Keratinocyte (primary cell): Measurements from ENCODE around the gene IL4R. TPM values are rescaled to one million over a fixed set of nuclear protein-coding genes. Genes with fewer than 3 reads are reported as not detected.

ENCODE experiments used
- DNase-seq: peaks from one replicate; pipeline ENCODE4 v3.0.0-alpha.2; 2011; ENCODE audit warnings: low read depth, missing footprints, low spot score
- FAIRE-seq: peaks from 2 replicates; lab custom pipeline; 2011; peaks lifted over from hg19 to GRCh38; lab: Jason Lieb, UNC
- H2AFZ ChIP-seq: 2 replicates; pipeline ENCODE4 v1.6.0; 2012; ENCODE audit warnings: low read length, control low read depth, inconsistent platforms; ENCODE audit not compliant: control insufficient read depth
- H3K27ac ChIP-seq: 2 replicates; pipeline ENCODE4 v1.5.1; 2011; ENCODE audit warnings: low read length; ENCODE audit not compliant: control insufficient read depth, insufficient read depth
- H3K27me3 ChIP-seq: 3 replicates; pipeline ENCODE4 v1.6.0; 2011; ENCODE audit warnings: low read length; ENCODE audit not compliant: control insufficient read depth, insufficient read depth; ENCODE audit errors: extremely low read depth
- H3K36me3 ChIP-seq, 2 experiments: 2 replicates in 1 of 2; 3 replicates in 1 of 2; pipeline ENCODE4 v1.5.1; 2011; ENCODE audit warnings: low read length in 2 of 2, mild to moderate bottlenecking in 1 of 2; ENCODE audit not compliant: control insufficient read depth in 2 of 2, insufficient read depth in 2 of 2; ENCODE audit errors: extremely low read depth in 1 of 2
- H3K4me1 ChIP-seq: 3 replicates; pipeline ENCODE4 v1.5.1; 2011; ENCODE audit warnings: low read length; ENCODE audit not compliant: control insufficient read depth, insufficient read depth; ENCODE audit errors: extremely low read depth
- H3K4me2 ChIP-seq: 3 replicates; pipeline ENCODE4 v1.6.0; 2011; ENCODE audit warnings: low read depth, low read length; ENCODE audit not compliant: control insufficient read depth, insufficient read depth; ENCODE audit errors: extremely low read depth
- H3K4me3 ChIP-seq, 3 experiments: fragments of 200-600 bp in 1 of 3; sonication (generic) in 1 of 3; 2 replicates in 2 of 3; 3 replicates in 1 of 3; pipeline ENCODE4 v1.5.1; 2011 to 2016; ENCODE audit warnings: low read length in 3 of 3, mild to moderate bottlenecking in 3 of 3, control low read depth in 2 of 3, inconsistent platforms in 1 of 3, low read depth in 1 of 3, mixed read lengths in 1 of 3, mixed run types in 1 of 3, moderate library complexity in 1 of 3; ENCODE audit not compliant: control insufficient read depth in 2 of 3, insufficient read depth in 2 of 3; ENCODE audit errors: extremely low read depth in 1 of 3
- H3K79me2 ChIP-seq: 2 replicates; pipeline ENCODE4 v1.6.0; 2012; ENCODE audit warnings: low read length; ENCODE audit not compliant: control insufficient read depth, insufficient read depth
- H3K9ac ChIP-seq: 3 replicates; pipeline ENCODE4 v1.6.0; 2011; ENCODE audit warnings: low read length; ENCODE audit not compliant: control insufficient read depth, insufficient read depth; ENCODE audit errors: extremely low read depth
- H3K9me1 ChIP-seq: 3 replicates; pipeline ENCODE4 v1.6.0; 2011; ENCODE audit warnings: low read length; ENCODE audit not compliant: control insufficient read depth, insufficient read depth; ENCODE audit errors: extremely low read depth
- H3K9me3 ChIP-seq: 2 replicates; pipeline ENCODE4 v1.5.1; 2012; ENCODE audit warnings: low read depth, low read length; ENCODE audit not compliant: control insufficient read depth
- H4K20me1 ChIP-seq: 3 replicates; pipeline ENCODE4 v1.6.0; 2011; ENCODE audit warnings: low read length; ENCODE audit not compliant: control insufficient read depth, insufficient read depth; ENCODE audit errors: extremely low read depth
- EZH2 ChIP-seq: IDR thresholded peaks from one replicate; pipeline ENCODE4 v1.6.1; 2012; ENCODE audit warnings: inconsistent platforms, mild to moderate bottlenecking, low read length, moderate library complexity
- dilution Hi-C: fragments of 300-500 bp; cut with MboI; formaldehyde crosslinking; loops from one replicate; pipeline ENCODE4 v1.7.0; 2020; ENCODE audit warnings: low sequenced_read_pairs; ENCODE audit not compliant: extremely low pct_ligation_motif_present
- polyA plus RNA-seq, 5 experiments: library from polyadenylated mRNA; depleted of rRNA in 3 of 5; stranded (reverse) in 3 of 5; stranded (forward) in 1 of 5; unstranded in 1 of 5; fragments of >200 nt; gene quantifications; 1 replicate in 1 of 5; 2 replicates in 3 of 5; 3 replicates in 1 of 5; pipeline versions ENCODE4 v1.2.1 to v1.2.3, GENCODE V29; 2011 to 2012; ENCODE audit warnings: missing spikeins in 2 of 5, low read depth in 1 of 5, low replicate concordance in 1 of 5
- TF ChIP-seq, protein P1 (sequence below), 3 experiments: IDR thresholded peaks in 1 of 3; conservative IDR thresholded peaks in 1 of 3; optimal IDR thresholded peaks in 1 of 3; 2 replicates in 2 of 3; 3 replicates in 1 of 3; pipeline versions ENCODE3 to v1.5.1; 2011; ENCODE audit warnings: low read length in 3 of 3, mild to moderate bottlenecking in 3 of 3, moderate library complexity in 2 of 3, control low read depth in 1 of 3, inconsistent platforms in 1 of 3; ENCODE audit not compliant: insufficient read depth in 2 of 3; ENCODE audit errors: extremely low read depth in 1 of 3

IL4R gene
- polyA plus RNA-seq, 1 donor (not counting 4 experiments of a cell fraction or from before 2014, with no cell fraction given), result 60.5 TPM

GRCh38 chr16:27268376-27269299 lies 45.1 kb upstream of the IL4R start, which contains the start of gene NSMCE1:
NSMCE1 (minus strand) TSS chr16:27268772; CDS start chr16:27257570, 11,202 bp downstream.
- Histone ChIP-seq H3K27ac (peak within 1 kb of the TSS; percentile 88), H3K36me3 (peaks cover 0 to 3% of the 10 kb centered on the region in 2 experiments), H3K79me2 (peaks cover 11% of the 10 kb centered on the region), H4K20me1 (no peaks in the 10 kb centered on the region), H3K9me3 (no peaks in the 10 kb centered on the region), H3K27me3 (no peaks in the 10 kb centered on the region), H3K9me1 (no peaks in the 10 kb centered on the region), H3K4me1 (peaks cover 27% of the 10 kb centered on the region), H3K4me2 (peak within 1 kb of the TSS; percentile 93), H3K4me3 (peak within 1 kb of the TSS; percentile 90 to 95 (median 92)), H2AFZ (peak within 1 kb of the TSS; percentile 99), H3K9ac (peak within 1 kb of the TSS; percentile 89)
- DNase-seq (peak; percentile 54), FAIRE-seq (no peak)
- dilution Hi-C loops, result no loop called here
- TF ChIP-seq, protein P1, sequence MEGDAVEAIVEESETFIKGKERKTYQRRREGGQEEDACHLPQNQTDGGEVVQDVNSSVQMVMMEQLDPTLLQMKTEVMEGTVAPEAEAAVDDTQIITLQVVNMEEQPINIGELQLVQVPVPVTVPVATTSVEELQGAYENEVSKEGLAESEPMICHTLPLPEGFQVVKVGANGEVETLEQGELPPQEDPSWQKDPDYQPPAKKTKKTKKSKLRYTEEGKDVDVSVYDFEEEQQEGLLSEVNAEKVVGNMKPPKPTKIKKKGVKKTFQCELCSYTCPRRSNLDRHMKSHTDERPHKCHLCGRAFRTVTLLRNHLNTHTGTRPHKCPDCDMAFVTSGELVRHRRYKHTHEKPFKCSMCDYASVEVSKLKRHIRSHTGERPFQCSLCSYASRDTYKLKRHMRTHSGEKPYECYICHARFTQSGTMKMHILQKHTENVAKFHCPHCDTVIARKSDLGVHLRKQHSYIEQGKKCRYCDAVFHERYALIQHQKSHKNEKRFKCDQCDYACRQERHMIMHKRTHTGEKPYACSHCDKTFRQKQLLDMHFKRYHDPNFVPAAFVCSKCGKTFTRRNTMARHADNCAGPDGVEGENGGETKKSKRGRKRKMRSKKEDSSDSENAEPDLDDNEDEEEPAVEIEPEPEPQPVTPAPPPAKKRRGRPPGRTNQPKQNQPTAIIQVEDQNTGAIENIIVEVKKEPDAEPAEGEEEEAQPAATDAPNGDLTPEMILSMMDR (optimal IDR thresholded peaks at IDR 0.05 in 1 of 3, IDR thresholded peaks at IDR 0.05 in 1 of 3, conservative IDR thresholded peaks at IDR 0.05 in 1 of 3; ENCODE audit: extremely low read depth in 1 of 3, insufficient read depth in 2 of 3, low read length in 3 of 3), result peak in 2 of 3 experiments; percentile 11 to 27
- TF ChIP-seq EZH2, result no peak

- Histone ChIP-seq H3K79me2 (peaks cover 11% of the 10 kb centered on the region), H3K27ac (no peak overlapping the region), H4K20me1 (no peaks in the 10 kb centered on the region), H3K4me3 (peak overlapping the region; percentile 90 to 95 (median 92)), H3K9ac (peak overlapping the region; percentile 89), H3K9me1 (no peaks in the 10 kb centered on the region), H2AFZ (no peak overlapping the region), H3K9me3 (no peaks in the 10 kb centered on the region), H3K27me3 (no peaks in the 10 kb centered on the region), H3K36me3 (peaks cover 0 to 3% of the 10 kb centered on the region in 2 experiments), H3K4me2 (peak overlapping the region; percentile 93), H3K4me1 (peaks cover 18% of the 10 kb centered on the region)
- FAIRE-seq (no peak), DNase-seq (no peak)
- dilution Hi-C loops, result no loop called here
- TF ChIP-seq, protein P1 (optimal IDR thresholded peaks at IDR 0.05 in 1 of 3, IDR thresholded peaks at IDR 0.05 in 1 of 3, conservative IDR thresholded peaks at IDR 0.05 in 1 of 3; ENCODE audit: extremely low read depth in 1 of 3, insufficient read depth in 2 of 3, low read length in 3 of 3), result no peak
- no peak for TF ChIP-seq EZH2
These were observed 44.2 kb upstream of the IL4R start for GRCh38 chr16:27269300-27270150.
